ENCODE data around the gene HECTD4. TPM values are rescaled to one million over a fixed set of nuclear protein-coding genes. Genes with fewer than 3 reads are reported as not detected.

The HECTD4 gene
- total and polyA plus RNA-seq, 9 of the 15 experiments (the other 6 are each of a cell fraction or from before 2014, with no cell fraction given): 3.5 to 33.3 (median 13.5) TPM

DNA sequence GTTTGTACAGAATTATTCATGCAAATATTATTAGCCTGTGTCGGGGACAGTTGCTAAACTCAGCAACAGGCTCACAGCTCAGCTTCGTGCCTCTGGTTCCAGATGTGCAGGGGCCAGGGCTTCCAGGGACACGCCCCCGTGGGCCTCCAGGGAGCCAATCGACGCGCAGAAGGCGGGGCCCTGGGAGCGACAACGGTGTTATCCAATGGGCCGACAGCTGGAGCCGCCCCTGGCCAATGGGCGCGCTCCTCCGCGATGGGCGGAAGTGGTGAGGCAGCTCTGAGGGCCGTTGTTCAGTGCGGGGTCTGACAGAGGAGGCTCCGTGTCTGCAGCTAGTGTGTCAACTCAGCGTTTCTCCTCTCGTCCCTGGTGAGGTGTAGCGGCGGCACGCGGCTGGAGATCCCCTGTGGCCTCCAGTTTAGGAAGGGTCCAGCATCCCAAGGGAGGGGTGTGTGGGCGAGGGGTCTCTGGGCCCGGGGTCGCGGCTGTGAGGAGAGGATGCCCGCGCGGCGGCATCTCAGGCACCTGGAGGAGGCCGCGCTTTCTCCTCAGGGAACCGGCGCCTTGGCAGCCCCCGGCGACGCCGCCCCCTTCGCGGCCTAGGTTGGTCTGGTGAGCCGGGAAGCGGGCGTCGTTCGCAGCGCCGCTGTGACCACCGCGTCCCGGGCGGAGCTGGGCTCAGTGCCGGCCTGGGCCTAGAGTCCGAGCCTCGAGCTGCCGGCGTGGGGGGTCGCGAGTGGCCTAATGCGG is 256.8 kb downstream of the HECTD4 start, which contains the start of gene TRAFD1 (continued):
- TF ChIP-seq, protein P1, sequence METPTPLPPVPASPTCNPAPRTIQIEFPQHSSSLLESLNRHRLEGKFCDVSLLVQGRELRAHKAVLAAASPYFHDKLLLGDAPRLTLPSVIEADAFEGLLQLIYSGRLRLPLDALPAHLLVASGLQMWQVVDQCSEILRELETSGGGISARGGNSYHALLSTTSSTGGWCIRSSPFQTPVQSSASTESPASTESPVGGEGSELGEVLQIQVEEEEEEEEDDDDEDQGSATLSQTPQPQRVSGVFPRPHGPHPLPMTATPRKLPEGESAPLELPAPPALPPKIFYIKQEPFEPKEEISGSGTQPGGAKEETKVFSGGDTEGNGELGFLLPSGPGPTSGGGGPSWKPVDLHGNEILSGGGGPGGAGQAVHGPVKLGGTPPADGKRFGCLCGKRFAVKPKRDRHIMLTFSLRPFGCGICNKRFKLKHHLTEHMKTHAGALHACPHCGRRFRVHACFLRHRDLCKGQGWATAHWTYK (CRISPR knock-in tag; IDR thresholded peaks at IDR 0.05): 0 out of 2 replicates have a peak, but pooled peaks have one; percentile 53
- no peak for TF ChIP-seq ZNF717 (CRISPR knock-in tag; IDR thresholded peaks at IDR 0.05)
- TF ChIP-seq, protein P2, sequence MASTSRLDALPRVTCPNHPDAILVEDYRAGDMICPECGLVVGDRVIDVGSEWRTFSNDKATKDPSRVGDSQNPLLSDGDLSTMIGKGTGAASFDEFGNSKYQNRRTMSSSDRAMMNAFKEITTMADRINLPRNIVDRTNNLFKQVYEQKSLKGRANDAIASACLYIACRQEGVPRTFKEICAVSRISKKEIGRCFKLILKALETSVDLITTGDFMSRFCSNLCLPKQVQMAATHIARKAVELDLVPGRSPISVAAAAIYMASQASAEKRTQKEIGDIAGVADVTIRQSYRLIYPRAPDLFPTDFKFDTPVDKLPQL (IDR thresholded peaks at IDR 0.05; ENCODE audit: extremely low read depth, insufficient read length): peak; percentile 72
- TF ChIP-seq TEAD4 (IDR thresholded peaks at IDR 0.05; ENCODE audit: low read length): no peak
- no peak for TF ChIP-seq TEAD4 (CRISPR knock-in tag; IDR thresholded peaks at IDR 0.05; ENCODE audit: borderline replicate concordance)
- TF ChIP-seq DMBX1 (CRISPR knock-in tag; IDR thresholded peaks at IDR 0.05; ENCODE audit: borderline replicate concordance): no peak
- TF ChIP-seq ZNF766 (CRISPR knock-in tag; conservative IDR thresholded peaks at IDR 0.05): peak; percentile 40; the same call in 1 of the 2 replicates
- no peak for TF ChIP-seq BRCA1 (IDR thresholded peaks at IDR 0.05)
- TF ChIP-seq BRCA1 (CRISPR knock-in tag; IDR thresholded peaks at IDR 0.05): no peak
- TF ChIP-seq POLR2B (IDR thresholded peaks at IDR 0.05; ENCODE audit: low read depth, partially characterized antibody): peak; percentile 92
- peak; percentile 93 for TF ChIP-seq SUPT5H (IDR thresholded peaks at IDR 0.05)
- TF ChIP-seq, protein P3, sequence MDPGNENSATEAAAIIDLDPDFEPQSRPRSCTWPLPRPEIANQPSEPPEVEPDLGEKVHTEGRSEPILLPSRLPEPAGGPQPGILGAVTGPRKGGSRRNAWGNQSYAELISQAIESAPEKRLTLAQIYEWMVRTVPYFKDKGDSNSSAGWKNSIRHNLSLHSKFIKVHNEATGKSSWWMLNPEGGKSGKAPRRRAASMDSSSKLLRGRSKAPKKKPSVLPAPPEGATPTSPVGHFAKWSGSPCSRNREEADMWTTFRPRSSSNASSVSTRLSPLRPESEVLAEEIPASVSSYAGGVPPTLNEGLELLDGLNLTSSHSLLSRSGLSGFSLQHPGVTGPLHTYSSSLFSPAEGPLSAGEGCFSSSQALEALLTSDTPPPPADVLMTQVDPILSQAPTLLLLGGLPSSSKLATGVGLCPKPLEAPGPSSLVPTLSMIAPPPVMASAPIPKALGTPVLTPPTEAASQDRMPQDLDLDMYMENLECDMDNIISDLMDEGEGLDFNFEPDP (CRISPR knock-in tag; IDR thresholded peaks at IDR 0.05): no peak
- no peak for TF ChIP-seq ZNF23 (CRISPR knock-in tag; IDR thresholded peaks at IDR 0.05)
- peak; percentile 96 for TF ChIP-seq GABPB1 (CRISPR knock-in tag; IDR thresholded peaks at IDR 0.05)
- TF ChIP-seq KDM4B (IDR thresholded peaks at IDR 0.05; ENCODE audit: borderline replicate concordance in 2 of 2, low read depth in 1 of 2): peak in 1 of 2 experiments; percentile 51; a peak in 1 of 4 replicates
- TF ChIP-seq SAFB (IDR thresholded peaks at IDR 0.05; ENCODE audit: borderline replicate concordance, low read depth, low read length): no peak
- TF ChIP-seq HDAC2 (IDR thresholded peaks at IDR 0.05): peak; percentile 64; the same call in 1 of the 2 replicates
- TF ChIP-seq SMAD1 (IDR thresholded peaks at IDR 0.05; ENCODE audit: low read depth, low read length, partially characterized antibody): no peak
- no peak for TF ChIP-seq PHB (CRISPR knock-in tag; IDR thresholded peaks at IDR 0.05)
- TF ChIP-seq ZC3H8 (IDR thresholded peaks at IDR 0.05): no peak
- peak; percentile 93 for TF ChIP-seq POLR2AphosphoS5 (IDR thresholded peaks at IDR 0.05; ENCODE audit: control insufficient read depth, insufficient read depth, low read depth, low read length)
- TF ChIP-seq ZNF311 (CRISPR knock-in tag; IDR thresholded peaks at IDR 0.05): no peak
- TF ChIP-seq ZFPM2 (CRISPR knock-in tag; IDR thresholded peaks at IDR 0.05): no peak
- TF ChIP-seq ZNF41 (CRISPR knock-in tag; conservative IDR thresholded peaks at IDR 0.05): no peak
- no peak for TF ChIP-seq PTRF (tag; IDR thresholded peaks at IDR 0.05)
- no peak; a peak in 1 of 4 replicates for TF ChIP-seq ETV6 (IDR thresholded peaks at IDR 0.05; ENCODE audit: borderline replicate concordance in 1 of 2, low read depth in 2 of 2, low read length in 1 of 2)
- 0 out of 2 replicates have a peak, but pooled peaks have one; percentile 43 for TF ChIP-seq ETV6 (CRISPR knock-in tag; IDR thresholded peaks at IDR 0.05; ENCODE audit: borderline replicate concordance)
- TF ChIP-seq MYNN (IDR thresholded peaks at IDR 0.05): no peak
- TF ChIP-seq MYNN (CRISPR knock-in tag; IDR thresholded peaks at IDR 0.05): no peak

Measured in K562 (cell line).